GM12878 (cell line): ENCODE data around the gene CDH2. TPM values are rescaled to one million over a fixed set of nuclear protein-coding genes. Genes with fewer than 3 reads are reported as not detected.

Experiments used
- ATAC-seq: fragments of 200-7000 bp; cut with Tn5 transposase; 3 replicates; pipeline ENCODE4 v1.9.1; 2020; ENCODE audit warnings: mild to moderate bottlenecking, moderate library complexity
- BruUV-seq: library from RNA; stranded (reverse); fragments of 400-500 nt; replicated peaks from 2 replicates; lab custom pipeline; 2021; lab: Mats Ljungman, UMichigan
- CTCF ChIA-PET: fragments of 300-600 bp; sonication (Branson Sonifier 250); formaldehyde crosslinking; extraction: SDS; loops from one replicate; lab custom pipeline; 2021; ENCODE audit warnings: inconsistent platforms; lab: Yijun Ruan, JAX
- POLR2A ChIA-PET: fragments of 350-600 bp; formaldehyde crosslinking; extraction: SDS; loops from one replicate; lab custom pipeline; 2021; ENCODE audit warnings: inconsistent platforms; lab: Charles Lee
- RAD21 ChIA-PET: fragments of 300-600 bp; sonication (Branson Sonifier 250); formaldehyde crosslinking; loops from one replicate; lab custom pipeline; 2023; ENCODE audit warnings: antibody characterized with exemption; ENCODE audit not compliant: unreplicated experiment; lab: Charles Lee
- SMC1A ChIA-PET: fragments of 300-600 bp; sonication (Branson Sonifier 250); formaldehyde crosslinking; loops from one replicate; lab custom pipeline; 2023; ENCODE audit not compliant: unreplicated experiment, uncharacterized antibody; lab: Charles Lee
- DNase-seq: peaks from one replicate; pipeline ENCODE4 v3.0.0-alpha.2; 2011; ENCODE audit warnings: low read depth, low spot score
- FAIRE-seq: peaks from 3 replicates; lab custom pipeline; 2011; peaks lifted over from hg19 to GRCh38; lab: Jason Lieb, UNC
- H2AFZ ChIP-seq: 2 replicates; pipeline ENCODE4 v1.6.0; 2011; ENCODE audit warnings: low read depth, low read length, control low read depth; ENCODE audit not compliant: control insufficient read depth
- H3K27ac ChIP-seq: 2 replicates; pipeline ENCODE4 v1.5.1; 2011; ENCODE audit warnings: control low read depth; ENCODE audit not compliant: control insufficient read depth, insufficient read depth
- H3K27me3 ChIP-seq, 2 experiments: replicated peaks in 1 of 2; 2 replicates each; pipeline versions ENCODE4 v1.6.0 to v1.6.1; 2011; ENCODE audit warnings: low read length in 1 of 2; ENCODE audit not compliant: control insufficient read depth in 2 of 2, insufficient read depth in 2 of 2
- H3K36me3 ChIP-seq, 2 experiments: 2 replicates each; pipeline ENCODE4 v1.5.1; 2011; ENCODE audit warnings: low read length in 1 of 2; ENCODE audit not compliant: control insufficient read depth in 2 of 2, insufficient read depth in 2 of 2
- H3K4me1 ChIP-seq: 2 replicates; pipeline ENCODE4 v1.6.1; 2011; ENCODE audit warnings: mild to moderate bottlenecking, low read length, moderate library complexity, mixed read lengths; ENCODE audit not compliant: control insufficient read depth, insufficient read depth
- H3K4me2 ChIP-seq: 2 replicates; pipeline ENCODE4 v1.6.0; 2011; ENCODE audit warnings: control low read depth; ENCODE audit not compliant: control insufficient read depth, insufficient read depth
- H3K4me3 ChIP-seq: fragments of 200-600 bp; sonication (generic); 2 replicates; pipeline ENCODE4 v1.5.1; 2016
- H3K79me2 ChIP-seq: 2 replicates; pipeline ENCODE4 v1.6.0; 2011; ENCODE audit warnings: low read length; ENCODE audit not compliant: control insufficient read depth, insufficient read depth
- H3K9ac ChIP-seq: 2 replicates; pipeline ENCODE4 v1.8.0; 2011; ENCODE audit warnings: low read length, control low read depth, mixed read lengths; ENCODE audit not compliant: control insufficient read depth, insufficient read depth
- H3K9me3 ChIP-seq: replicated peaks from 3 replicates; pipeline ENCODE4 v1.5.1; 2011; ENCODE audit warnings: mild to moderate bottlenecking, low read length; ENCODE audit not compliant: control insufficient read depth, insufficient read depth
- H4K20me1 ChIP-seq: 2 replicates; pipeline ENCODE4 v1.6.0; 2011; ENCODE audit not compliant: control insufficient read depth, insufficient read depth
- ATF2 ChIP-seq: IDR thresholded peaks from 2 replicates; pipeline ENCODE4 v1.6.1; 2012; ENCODE audit warnings: low read length, inconsistent platforms
- BACH1 ChIP-seq: fragments of 450-650 bp; IDR thresholded peaks from 2 replicates; pipeline ENCODE4 v1.6.1; 2017; ENCODE audit warnings: mild to moderate bottlenecking, borderline replicate concordance
- CBX5 ChIP-seq: sonication (generic); IDR thresholded peaks from 2 replicates; pipeline ENCODE4 v1.6.1; 2016; ENCODE audit warnings: low read depth, moderate library complexity, mild to moderate bottlenecking, inconsistent platforms
- IKZF2 ChIP-seq, 2 experiments: fragments of 450-650 bp; IDR thresholded peaks; 2 replicates each; pipeline ENCODE4 v1.6.1; 2017; ENCODE audit warnings: mild to moderate bottlenecking in 2 of 2, moderate library complexity in 2 of 2
- JUNB ChIP-seq: IDR thresholded peaks from 2 replicates; pipeline ENCODE4 v1.6.1; 2016; ENCODE audit warnings: antibody characterized with exemption, mild to moderate bottlenecking
- KAT2A ChIP-seq: conservative IDR thresholded peaks from 2 replicates; pipeline ENCODE4 v1.6.1; 2011; ENCODE audit warnings: low read depth, low read length; ENCODE audit not compliant: control insufficient read depth
- NR2F1 ChIP-seq: fragments of 450-650 bp; conservative IDR thresholded peaks from 2 replicates; pipeline ENCODE4 v1.6.1; 2017; ENCODE audit warnings: mild to moderate bottlenecking
- SMC3 ChIP-seq: IDR thresholded peaks from 2 replicates; pipeline ENCODE4 v1.6.1; 2011; ENCODE audit warnings: low read length, improper control_type of control experiment, borderline replicate concordance
- ZBTB4 ChIP-seq: fragments of 450-650 bp; formaldehyde crosslinking; IDR thresholded peaks from 2 replicates; pipeline ENCODE4 v1.4.0; 2022; ENCODE audit warnings: mild to moderate bottlenecking, moderate library complexity
- WGBS: methylation state at CpG from one replicate; pipeline ENCODE4 v1.1.6; 2016; ENCODE audit warnings: low lambda C conversion rate; ENCODE audit not compliant: insufficient replicate concordance, insufficient coverage; ENCODE audit errors: missing lambda C conversion rate; 5-methylcytosine and 5-hydroxymethylcytosine counted together
- in situ Hi-C: fragments of 300-500 bp; cut with MboI; formaldehyde crosslinking; loops from 9 replicates; pipeline ENCODE4 v1.14.3; 2018; ENCODE audit warnings: mixed read lengths
- intact Hi-C: fragments of 100-400 bp; cut with micrococcal nuclease; formaldehyde crosslinking; loops from one replicate; pipeline ENCODE4 v1.14.2; 2022; ENCODE audit not compliant: unreplicated experiment
- polyA plus RNA-seq, 11 experiments: library from polyadenylated mRNA; depleted of rRNA in 4 of 11; unstranded in 6 of 11; stranded (reverse) in 5 of 11; fragments of >200 nt; fragmentation: Nextera tagmentation in 4 of 11; fragmentation: Illumina TruSeq in 1 of 11; extraction: Ambion mirVana in 4 of 11; extraction: Trizol in 1 of 11; gene quantifications; 1 replicate in 1 of 11; 2 replicates in 10 of 11; pipeline versions ENCODE4 v1.2.1 to v1.2.3, GENCODE V29; 2011 to 2016; ENCODE audit warnings: inconsistent platforms in 2 of 11, missing spikeins in 2 of 11, low read depth in 1 of 11
- total RNA-seq, 4 experiments: library from RNA; depleted of rRNA in 3 of 4; stranded (reverse); fragments of >200 nt in 3 of 4; fragmentation: Illumina TruSeq in 1 of 4; extraction: Trizol in 1 of 4; gene quantifications; 2 replicates each; pipeline versions ENCODE4 v1.2.1 to v1.2.3, GENCODE V29; 2013 to 2021
- TF ChIP-seq, protein P1 (sequence below): IDR thresholded peaks from 2 replicates; pipeline ENCODE4 v1.6.1; 2011; ENCODE audit warnings: borderline replicate concordance, low read depth, mild to moderate bottlenecking, moderate library complexity, low read length; ENCODE audit not compliant: insufficient read depth, poor library complexity, severe bottlenecking
- TF ChIP-seq, protein P2 (sequence below): IDR thresholded peaks from 2 replicates; pipeline ENCODE4 v1.6.1; 2011; ENCODE audit warnings: mild to moderate bottlenecking, low read depth, low read length, moderate library complexity; ENCODE audit not compliant: insufficient replicate concordance

Gene CDH2
- total and polyA plus RNA-seq, 10 of the 15 experiments (the other 5 are each of a cell fraction or from before 2014, with no cell fraction given): 0.01 to 0.25 (median 0.06) TPM; not detected in 4

DNA sequence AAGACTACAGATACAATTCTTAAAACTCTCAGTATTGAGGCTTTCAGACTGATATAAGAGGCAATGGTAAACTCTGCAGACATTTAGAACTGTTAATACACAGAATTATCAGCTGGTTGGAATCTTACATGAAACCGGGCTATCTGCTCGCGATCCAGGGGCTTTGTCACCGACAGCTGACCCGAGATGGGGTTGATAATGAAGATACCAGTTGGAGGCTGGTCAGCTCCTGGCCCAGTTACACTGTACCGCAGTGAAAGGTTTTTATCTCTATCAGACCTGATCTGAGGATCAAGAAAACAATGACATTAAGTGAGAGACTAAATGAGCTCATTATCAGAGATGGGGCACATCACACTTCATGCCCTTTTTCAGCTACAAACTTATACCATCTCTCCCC lies 167.3 kb downstream of the CDH2 start:
- DNase-seq: no peak
- POLR2A ChIA-PET: no interaction called here
- WGBS: 28% methylated on average over 6 of the region's 6 CpGs
- FAIRE-seq: no peak
- H3K9ac ChIP-seq: no peak overlapping the region
- H3K4me3 ChIP-seq: no peak overlapping the region
- SMC1A ChIA-PET: no interaction called here
- no peaks in the 10 kb centered on the region for H4K20me1 ChIP-seq
- H3K4me2 ChIP-seq: no peak overlapping the region
- H3K27ac ChIP-seq: no peak overlapping the region
- TF ChIP-seq ZBTB4: no peak
- no peak overlapping the region for H2AFZ ChIP-seq
- no peaks in the 10 kb centered on the region for H3K4me1 ChIP-seq
- in situ Hi-C loops (no loop called here), intact Hi-C loops (no loop called here)
- CTCF ChIA-PET: no interaction called here
- BruUV-seq: no TSS peak
- no peaks in the 10 kb centered on the region for H3K36me3 ChIP-seq
- no peaks in the 10 kb centered on the region for H3K79me2 ChIP-seq
- H3K9me3 ChIP-seq: no peaks in the 10 kb centered on the region
- ATAC-seq: no peak
- no peaks in the 10 kb centered on the region for H3K27me3 ChIP-seq
- RAD21 ChIA-PET: no interaction called here

DNA sequence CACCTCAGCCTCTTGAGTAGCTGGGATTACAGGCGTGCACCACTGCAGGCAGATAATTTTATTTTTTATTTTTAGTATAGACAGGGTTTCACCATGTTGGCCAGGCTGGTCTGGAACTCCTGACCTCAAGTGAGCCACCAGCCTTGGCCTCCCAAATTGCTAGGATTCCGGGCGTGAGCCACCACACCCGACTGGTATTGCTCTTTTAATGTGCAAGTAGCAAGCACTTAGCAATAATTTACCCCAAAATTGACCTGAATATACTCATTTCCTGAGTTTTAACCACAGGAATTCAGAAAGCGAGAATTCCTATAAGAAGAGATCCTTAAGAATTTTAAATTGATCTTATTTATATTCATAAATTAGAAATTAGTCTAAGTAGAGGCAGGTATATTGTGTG lies 169.1 kb downstream of the CDH2 start:
- Histone ChIP-seq H3K79me2 (no peaks in the 10 kb centered on the region), H2AFZ (no peak overlapping the region), H3K4me3 (no peak overlapping the region), H3K4me1 (no peaks in the 10 kb centered on the region), H3K27ac (no peak overlapping the region), H3K4me2 (no peak overlapping the region), H3K9ac (no peak overlapping the region), H3K9me3 (no peaks in the 10 kb centered on the region), H3K27me3 (no peaks in the 10 kb centered on the region), H4K20me1 (no peaks in the 10 kb centered on the region), H3K36me3 (no peaks in the 10 kb centered on the region)
- 2% methylated on average over 5 of the region's 5 CpGs for WGBS
- DNase-seq (no peak), FAIRE-seq (no peak), ATAC-seq (no peak)
- ChIA-PET POLR2A (no interaction called here), CTCF (no interaction called here), RAD21 (no interaction called here), SMC1A (no interaction called here)
- in situ Hi-C loops (no loop called here), intact Hi-C loops (no loop called here)
- BruUV-seq: no TSS peak
- no peak for TF ChIP-seq SMC3
- TF ChIP-seq, protein P1, sequence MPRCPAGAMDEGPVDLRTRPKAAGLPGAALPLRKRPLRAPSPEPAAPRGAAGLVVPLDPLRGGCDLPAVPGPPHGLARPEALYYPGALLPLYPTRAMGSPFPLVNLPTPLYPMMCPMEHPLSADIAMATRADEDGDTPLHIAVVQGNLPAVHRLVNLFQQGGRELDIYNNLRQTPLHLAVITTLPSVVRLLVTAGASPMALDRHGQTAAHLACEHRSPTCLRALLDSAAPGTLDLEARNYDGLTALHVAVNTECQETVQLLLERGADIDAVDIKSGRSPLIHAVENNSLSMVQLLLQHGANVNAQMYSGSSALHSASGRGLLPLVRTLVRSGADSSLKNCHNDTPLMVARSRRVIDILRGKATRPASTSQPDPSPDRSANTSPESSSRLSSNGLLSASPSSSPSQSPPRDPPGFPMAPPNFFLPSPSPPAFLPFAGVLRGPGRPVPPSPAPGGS: no peak
- TF ChIP-seq KAT2A: no peak
- TF ChIP-seq ATF2: no peak
- no peak for TF ChIP-seq NR2F1
- TF ChIP-seq, protein P2, sequence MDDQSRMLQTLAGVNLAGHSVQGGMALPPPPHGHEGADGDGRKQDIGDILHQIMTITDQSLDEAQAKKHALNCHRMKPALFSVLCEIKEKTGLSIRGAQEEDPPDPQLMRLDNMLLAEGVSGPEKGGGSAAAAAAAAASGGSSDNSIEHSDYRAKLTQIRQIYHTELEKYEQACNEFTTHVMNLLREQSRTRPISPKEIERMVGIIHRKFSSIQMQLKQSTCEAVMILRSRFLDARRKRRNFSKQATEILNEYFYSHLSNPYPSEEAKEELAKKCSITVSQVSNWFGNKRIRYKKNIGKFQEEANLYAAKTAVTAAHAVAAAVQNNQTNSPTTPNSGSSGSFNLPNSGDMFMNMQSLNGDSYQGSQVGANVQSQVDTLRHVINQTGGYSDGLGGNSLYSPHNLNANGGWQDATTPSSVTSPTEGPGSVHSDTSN: no peak
- TF ChIP-seq IKZF2 (IDR thresholded peaks at IDR 0.05): no peak
- no peak for TF ChIP-seq BACH1
- TF ChIP-seq JUNB: no peak
- TF ChIP-seq CBX5: no peak
